VCaP (cell line): ENCODE results near the gene ARHGEF10L.
A peak's percentile ranks its signal among the peaks of the same experiment; 100 is the strongest.

ENCODE experiments used
- H3K27ac ChIP-seq: fragments of 450-650 bp; 2 replicates; pipeline ENCODE4 v1.5.1; 2017
- CTCF ChIP-seq: fragments of 450-650 bp; conservative IDR thresholded peaks from 2 replicates; pipeline ENCODE4 v1.5.1; 2017; ENCODE audit warnings: mild to moderate bottlenecking, moderate library complexity

ARHGEF10L gene

GRCh38 chr1:17690906-17691634, 151.6 kb downstream of the ARHGEF10L start:
- TF ChIP-seq CTCF: no peak
- H3K27ac ChIP-seq: no peak overlapping the region

GRCh38 chr1:17692645-17693044, 153.1 kb downstream of the ARHGEF10L start:
- H3K27ac ChIP-seq: no peak overlapping the region
- no peak for TF ChIP-seq CTCF

GRCh38 chr1:17696417-17697301, 157.2 kb downstream of the ARHGEF10L start:
- no peak overlapping the region for H3K27ac ChIP-seq

GRCh38 chr1:17697458-17697857, 158.0 kb downstream of the ARHGEF10L start:
- no peak for TF ChIP-seq CTCF
- no peak overlapping the region for H3K27ac ChIP-seq

More at GRCh38 chr1:17696417-17697301, 157.2 kb downstream of the ARHGEF10L start:
- TF ChIP-seq CTCF: peak; percentile 75

GRCh38 chr1:17699581-17699980, 160.1 kb downstream of the ARHGEF10L start:
- H3K27ac ChIP-seq: peak overlapping the region; percentile 8; the same call in 1 of the 2 replicates
- no peak for TF ChIP-seq CTCF

- no peak for TF ChIP-seq CTCF
- H3K27ac ChIP-seq: no peak overlapping the region
Observed at GRCh38 chr1:17700945-17701810, 161.7 kb downstream of the ARHGEF10L start.
